Measurements from ENCODE around the gene BCAP29. TPM values are rescaled to one million over a fixed set of nuclear protein-coding genes. Genes with fewer than 3 reads are reported as not detected.

BCAP29 gene
- total and polyA plus RNA-seq, 2 of the 8 experiments (the other 6 are each of a cell fraction or from before 2014, with no cell fraction given), result 6.8 to 18.1 TPM

- no peak overlapping the region for H4K91ac ChIP-seq (replicated peaks; ENCODE audit: insufficient read length, low read length)
- H4K20me1 ChIP-seq (replicated peaks in 1 of 2; ENCODE audit: control insufficient read depth in 1 of 2, insufficient read depth in 2 of 2, low read length in 2 of 2), result no peaks in the 10 kb centered on the region
- no peak overlapping the region for H3K27ac ChIP-seq (ENCODE audit: low read depth, low read length)
- no peak overlapping the region for H3K23ac ChIP-seq (ENCODE audit: insufficient read length)
- POLR2A ChIA-PET (ENCODE audit: partially characterized antibody), result no interaction called here
- CTCF ChIA-PET (ENCODE audit: partially characterized antibody), result interaction anchor here (1.1 kb wide), 1 partner anchor 82 kb away, joined by 3 read pairs; no protein-coding TSS in a partner anchor
- H3K56ac ChIP-seq (replicated peaks; ENCODE audit: insufficient read length, low read depth, low read length), result no peak overlapping the region
- no peaks in the 10 kb centered on the region for H3K9me3 ChIP-seq (ENCODE audit: insufficient read depth in 2 of 2, low read depth in 1 of 2, low read length in 1 of 2)
- no peak overlapping the region for H2BK15ac ChIP-seq (ENCODE audit: low read length)
- H4K5ac ChIP-seq (ENCODE audit: insufficient read length, low read depth, low read length), result no peak overlapping the region
- no peak overlapping the region for H2BK5ac ChIP-seq (ENCODE audit: low read depth, low read length)
- H3K9ac ChIP-seq (replicated peaks in 1 of 4; ENCODE audit: extremely low read depth in 1 of 4, low read depth in 3 of 4, low read length in 3 of 4), result no peak overlapping the region
- H3K18ac ChIP-seq (ENCODE audit: extremely low read depth, low read length), result no peak overlapping the region
- H3K27me3 ChIP-seq (replicated peaks in 1 of 4; ENCODE audit: control insufficient read depth in 3 of 4, extremely low read depth in 1 of 4, insufficient read depth in 3 of 4, low read length in 3 of 4), result no peaks in the 10 kb centered on the region
- H3K4me2 ChIP-seq (ENCODE audit: insufficient read depth in 1 of 2, low read depth in 2 of 2, low read length in 2 of 2), result no peak overlapping the region
- no peak overlapping the region for H2AFZ ChIP-seq (ENCODE audit: low read length)
- no peak overlapping the region for H3K4me3 ChIP-seq (ENCODE audit: extremely low read depth in 1 of 4, insufficient read depth in 2 of 4, low read depth in 3 of 4, low read length in 4 of 4)
- H2AK5ac ChIP-seq (ENCODE audit: low read depth, low read length), result no peak overlapping the region
- H2BK120ac ChIP-seq (replicated peaks; ENCODE audit: low read depth, low read length), result no peak overlapping the region
- DNase-seq (ENCODE audit: low read depth in 1 of 2, low spot score in 2 of 2) (no peak), FAIRE-seq (no peak)
- no peak overlapping the region for H4K8ac ChIP-seq (ENCODE audit: extremely low read depth, insufficient read depth, low read length)
- H3K4ac ChIP-seq (replicated peaks; ENCODE audit: insufficient read length, low read depth, low read length), result no peak overlapping the region
- H3K79me2 ChIP-seq (ENCODE audit: control insufficient read depth in 1 of 2, insufficient read depth in 2 of 2, low read length in 2 of 2), result peaks cover 0 to 3% of the 10 kb centered on the region in 2 experiments; a peak in 2 of 4 replicates
- H3K23me2 ChIP-seq (ENCODE audit: low read depth, low read length), result no peaks in the 10 kb centered on the region
- H2BK12ac ChIP-seq (ENCODE audit: low read depth, low read length), result no peak overlapping the region
- 97% methylated on average over 2 of the region's 2 CpGs; no CpG with 5 or more reads in 1 of the 2 experiments for WGBS, 2 experiments (ENCODE audit: extremely low coverage in 1 of 2, insufficient coverage in 1 of 2, insufficient read length in 1 of 2, insufficient replicate concordance in 2 of 2, low coverage in 1 of 2, low lambda C conversion rate in 2 of 2, missing lambda C conversion rate in 1 of 2)
- H2BK20ac ChIP-seq (ENCODE audit: low read length), result no peak overlapping the region
- H3K79me1 ChIP-seq (ENCODE audit: low read depth, low read length), result no peaks in the 10 kb centered on the region; the same call in 1 of the 2 replicates
- no peak overlapping the region for H3K14ac ChIP-seq (ENCODE audit: insufficient read length)
- H3K4me1 ChIP-seq (replicated peaks in 1 of 4; ENCODE audit: control insufficient read depth in 3 of 4, insufficient read depth in 4 of 4, low read length in 3 of 4), result no peaks in the 10 kb centered on the region
- H3K36me3 ChIP-seq (ENCODE audit: control insufficient read depth in 2 of 4, insufficient read depth in 4 of 4, low read length in 3 of 4), result peaks cover 0 to 36% (median 5%) of the 10 kb centered on the region in 4 experiments; a peak in 6 of 8 replicates
- TF ChIP-seq KDM1A (IDR thresholded peaks at IDR 0.05; ENCODE audit: borderline replicate concordance, low read length), result no peak
- TF ChIP-seq EGR1 (IDR thresholded peaks at IDR 0.05; ENCODE audit: borderline replicate concordance, low read depth, low read length), result no peak
- no peak for TF ChIP-seq GTF2F1 (IDR thresholded peaks at IDR 0.05; ENCODE audit: borderline replicate concordance, low read depth, low read length)
- no peak for TF ChIP-seq SIN3A (conservative IDR thresholded peaks at IDR 0.05 in 1 of 2, IDR thresholded peaks at IDR 0.05 in 1 of 2; ENCODE audit: low read depth in 1 of 2, low read length in 2 of 2)
- TF ChIP-seq RBBP5 (IDR thresholded peaks at IDR 0.05; ENCODE audit: borderline replicate concordance, low read depth, low read length), result no peak
- no peak for TF ChIP-seq POLR2A (IDR thresholded peaks at IDR 0.05; ENCODE audit: control extremely low read depth in 1 of 2, low read depth in 2 of 2, low read length in 2 of 2)
- no peak for TF ChIP-seq CREB1 (IDR thresholded peaks at IDR 0.05)
- TF ChIP-seq CBX8 (IDR thresholded peaks at IDR 0.05; ENCODE audit: borderline replicate concordance, low read depth, low read length), result no peak
- TF ChIP-seq RFX5 (IDR thresholded peaks at IDR 0.05; ENCODE audit: borderline replicate concordance, low read depth, low read length), result no peak
- no peak for TF ChIP-seq SRF (IDR thresholded peaks at IDR 0.05; ENCODE audit: low read depth, low read length)
- TF ChIP-seq FOSL1 (IDR thresholded peaks at IDR 0.05; ENCODE audit: insufficient read depth, low read depth, low read length), result no peak
- TF ChIP-seq MAFK (IDR thresholded peaks at IDR 0.05; ENCODE audit: low read depth, low read length), result no peak
- no peak for TF ChIP-seq CHD2 (IDR thresholded peaks at IDR 0.05; ENCODE audit: low read length)
- no peak for TF ChIP-seq CTBP2 (IDR thresholded peaks at IDR 0.05; ENCODE audit: borderline replicate concordance, insufficient read depth, insufficient read length, low read length)
- no peak for TF ChIP-seq TAF7 (optimal IDR thresholded peaks at IDR 0.05; ENCODE audit: borderline replicate concordance, low read depth, low read length)
Observed at GRCh38 chr7:107570298-107570697, 9.7 kb upstream of the BCAP29 start.

Data from H1 (cell line).